ENCODE measurements around the gene IZUMO2.

IZUMO2 gene

DNA sequence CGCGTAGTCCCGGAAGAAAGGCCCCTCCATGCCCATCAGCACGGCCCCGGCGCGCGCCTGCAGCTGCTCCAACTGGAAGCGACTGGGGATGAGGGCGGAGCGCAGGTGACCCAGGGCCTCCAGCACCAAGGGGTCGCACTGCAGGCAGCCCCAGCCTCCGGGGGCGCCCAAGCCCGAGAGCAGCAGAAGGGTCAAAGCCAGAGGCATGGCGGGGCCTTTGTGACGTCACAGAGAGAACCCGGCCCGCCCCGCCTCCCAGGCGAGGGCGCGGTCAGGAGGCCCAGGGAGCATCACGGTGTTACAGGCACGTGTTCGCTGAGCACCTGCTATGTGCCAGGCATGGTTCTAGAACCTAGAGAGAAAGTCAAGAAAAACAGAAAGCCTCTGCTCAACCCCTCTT, at the start of gene IZUMO2:
Gene IZUMO2 (minus strand): TSS at position 294 of the 400 bp plus-strand sequence. CDS start 87 bp downstream, at position 207.
- CTCF ChIA-PET, result no interaction called here
- POLR2A ChIA-PET, result no interaction called here
- DNase-seq (ENCODE audit: extremely low spot score), result no peak
- TF ChIP-seq, protein P1, sequence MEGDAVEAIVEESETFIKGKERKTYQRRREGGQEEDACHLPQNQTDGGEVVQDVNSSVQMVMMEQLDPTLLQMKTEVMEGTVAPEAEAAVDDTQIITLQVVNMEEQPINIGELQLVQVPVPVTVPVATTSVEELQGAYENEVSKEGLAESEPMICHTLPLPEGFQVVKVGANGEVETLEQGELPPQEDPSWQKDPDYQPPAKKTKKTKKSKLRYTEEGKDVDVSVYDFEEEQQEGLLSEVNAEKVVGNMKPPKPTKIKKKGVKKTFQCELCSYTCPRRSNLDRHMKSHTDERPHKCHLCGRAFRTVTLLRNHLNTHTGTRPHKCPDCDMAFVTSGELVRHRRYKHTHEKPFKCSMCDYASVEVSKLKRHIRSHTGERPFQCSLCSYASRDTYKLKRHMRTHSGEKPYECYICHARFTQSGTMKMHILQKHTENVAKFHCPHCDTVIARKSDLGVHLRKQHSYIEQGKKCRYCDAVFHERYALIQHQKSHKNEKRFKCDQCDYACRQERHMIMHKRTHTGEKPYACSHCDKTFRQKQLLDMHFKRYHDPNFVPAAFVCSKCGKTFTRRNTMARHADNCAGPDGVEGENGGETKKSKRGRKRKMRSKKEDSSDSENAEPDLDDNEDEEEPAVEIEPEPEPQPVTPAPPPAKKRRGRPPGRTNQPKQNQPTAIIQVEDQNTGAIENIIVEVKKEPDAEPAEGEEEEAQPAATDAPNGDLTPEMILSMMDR (IDR thresholded peaks at IDR 0.05; ENCODE audit: control extremely low read depth, extremely low read depth, low read depth, missing control alignments), result no peak

DNA sequence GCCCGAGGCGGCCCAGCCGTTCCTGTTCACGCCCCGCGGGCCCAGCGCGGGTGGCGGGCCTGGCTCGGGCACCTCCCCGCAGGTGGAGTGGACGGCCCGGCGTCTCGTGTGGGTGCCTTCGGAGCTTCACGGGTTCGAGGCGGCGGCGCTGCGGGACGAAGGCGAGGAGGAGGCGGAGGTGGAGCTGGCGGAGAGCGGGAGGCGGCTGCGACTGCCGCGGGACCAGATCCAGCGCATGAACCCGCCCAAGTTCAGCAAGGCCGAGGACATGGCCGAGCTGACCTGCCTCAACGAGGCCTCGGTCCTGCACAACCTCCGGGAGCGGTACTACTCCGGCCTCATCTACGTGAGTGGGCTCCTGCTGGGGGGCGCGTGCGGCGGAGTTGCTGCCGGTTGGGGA, 47.3 kb upstream of the IZUMO2 start:
- POLR2A ChIA-PET, result no interaction called here
- no peak for DNase-seq (ENCODE audit: extremely low spot score)
- CTCF ChIA-PET, result no interaction called here
- TF ChIP-seq, protein P1 (IDR thresholded peaks at IDR 0.05; ENCODE audit: control extremely low read depth, extremely low read depth, low read depth, missing control alignments), result no peak

DNA sequence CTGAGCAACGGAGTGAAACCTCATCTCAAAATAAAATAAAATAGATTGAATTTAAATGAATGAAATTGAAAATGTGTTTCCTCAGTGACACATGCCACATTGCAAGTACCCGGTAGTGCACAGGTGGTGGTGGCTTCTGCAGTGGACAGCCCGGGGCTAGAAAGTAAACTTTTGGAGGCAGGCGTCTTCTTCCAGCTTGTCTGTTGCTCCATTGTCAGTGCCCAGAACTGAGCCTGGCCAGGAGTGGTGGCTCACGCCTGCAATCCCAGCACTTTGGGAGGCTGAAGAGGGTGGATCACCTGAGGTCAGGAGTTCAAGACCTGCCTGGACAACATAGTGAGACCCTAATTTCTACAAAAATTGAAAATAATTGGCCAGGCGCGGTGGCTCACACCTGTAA, 46.0 kb upstream of the IZUMO2 start:
- DNase-seq (ENCODE audit: extremely low spot score), result no peak
- ChIA-PET POLR2A (no interaction called here), CTCF (no interaction called here)
- TF ChIP-seq, protein P1 (IDR thresholded peaks at IDR 0.05; ENCODE audit: control extremely low read depth, extremely low read depth, low read depth, missing control alignments), result no peak

DNA sequence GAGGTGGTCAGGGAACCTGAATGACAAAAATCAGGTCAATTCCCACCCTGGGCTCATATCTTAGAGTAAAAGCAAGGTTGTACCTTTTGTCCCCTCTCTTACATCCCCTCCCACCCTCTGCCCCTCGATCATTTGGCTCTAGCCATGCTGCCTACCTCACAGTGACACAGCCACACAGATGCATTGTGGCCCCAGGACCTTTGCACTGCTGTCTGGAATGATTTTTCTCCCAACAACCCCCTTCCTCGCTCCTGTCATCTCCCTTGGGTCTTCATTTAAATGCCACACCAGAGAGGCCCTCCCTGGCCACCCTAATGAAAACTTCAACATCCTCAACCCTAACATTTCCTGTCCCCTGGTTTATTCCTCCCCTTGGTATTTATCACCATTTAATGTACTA, 44.6 kb upstream of the IZUMO2 start:
- TF ChIP-seq, protein P1 (IDR thresholded peaks at IDR 0.05; ENCODE audit: control extremely low read depth, extremely low read depth, low read depth, missing control alignments), result no peak
- POLR2A ChIA-PET, result no interaction called here
- no peak for DNase-seq (ENCODE audit: extremely low spot score)
- CTCF ChIA-PET, result no interaction called here

DNA sequence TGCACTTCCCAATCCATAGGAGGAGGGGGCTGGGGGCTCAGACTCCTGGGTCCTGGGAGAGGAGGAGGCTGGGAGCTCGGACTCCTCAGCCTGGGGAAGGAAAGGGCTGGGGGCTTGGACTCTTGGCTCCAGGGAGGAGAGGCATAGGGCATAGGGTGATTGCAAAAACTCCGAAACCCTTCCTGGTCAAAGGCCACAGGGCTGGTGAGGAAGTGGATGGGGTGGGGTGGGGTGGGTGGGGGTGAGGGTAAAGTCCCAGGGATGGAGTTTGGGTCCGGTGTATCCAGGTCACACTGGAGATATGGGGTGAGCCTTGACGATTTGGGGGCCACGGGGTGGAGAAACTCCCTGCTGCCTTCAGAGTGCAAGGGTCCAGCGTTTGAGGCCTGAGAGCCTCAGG, 43.1 kb upstream of the IZUMO2 start:
- TF ChIP-seq, protein P1 (IDR thresholded peaks at IDR 0.05; ENCODE audit: control extremely low read depth, extremely low read depth, low read depth, missing control alignments), result no peak
- POLR2A ChIA-PET, result no interaction called here
- CTCF ChIA-PET, result interaction anchor here (1.0 kb wide), 1 partner anchor 9 kb away, joined by 3 read pairs; no protein-coding TSS in a partner anchor
- DNase-seq (ENCODE audit: extremely low spot score), result no peak

DNA sequence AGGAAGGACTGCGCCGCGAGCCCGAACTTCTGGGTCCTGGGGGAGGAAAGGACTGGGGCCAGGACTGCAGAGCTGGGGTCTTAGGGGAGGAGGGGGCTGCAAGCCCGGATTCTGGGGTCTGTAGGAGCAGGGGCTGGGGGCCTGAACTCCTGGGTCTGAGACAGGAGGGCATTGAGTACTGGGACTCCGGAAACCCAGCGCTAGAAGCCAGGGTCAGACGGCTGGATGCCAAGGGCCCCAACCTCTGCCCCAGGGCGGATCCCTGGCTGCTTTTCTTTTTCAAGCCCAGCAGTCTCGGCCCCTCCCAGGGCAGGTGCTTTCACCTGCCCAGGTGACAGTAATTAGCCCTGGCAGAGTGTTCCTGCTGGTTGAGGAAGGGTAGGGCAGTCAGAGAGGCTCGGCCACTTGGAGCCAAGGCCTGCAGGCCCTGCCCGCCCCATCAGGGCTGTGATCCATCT, 42.6 kb upstream of the IZUMO2 start:
- POLR2A ChIA-PET, result no interaction called here
- CTCF ChIA-PET, result interaction anchor here (1.0 kb wide), 1 partner anchor 9 kb away, joined by 3 read pairs; no protein-coding TSS in a partner anchor
- no peak for DNase-seq (ENCODE audit: extremely low spot score)
- TF ChIP-seq, protein P1 (IDR thresholded peaks at IDR 0.05; ENCODE audit: control extremely low read depth, extremely low read depth, low read depth, missing control alignments), result no peak

Measured in GM10248 (cell line).